Fibroblast of skin of left quadriceps (primary cell): ENCODE results near the gene TMEM131L.
"Not testable (repeated sequence)": the region's sequence is repeated elsewhere in the genome, so short reads cannot be mapped to it uniquely, and the experiment has no call there.

Experiments used
- DNase-seq, 2 experiments: peaks; one replicate each; pipeline ENCODE4 v3.0.0-alpha.2; 2013; ENCODE audit warnings: low read depth in 2 of 2

The TMEM131L gene, protein sequence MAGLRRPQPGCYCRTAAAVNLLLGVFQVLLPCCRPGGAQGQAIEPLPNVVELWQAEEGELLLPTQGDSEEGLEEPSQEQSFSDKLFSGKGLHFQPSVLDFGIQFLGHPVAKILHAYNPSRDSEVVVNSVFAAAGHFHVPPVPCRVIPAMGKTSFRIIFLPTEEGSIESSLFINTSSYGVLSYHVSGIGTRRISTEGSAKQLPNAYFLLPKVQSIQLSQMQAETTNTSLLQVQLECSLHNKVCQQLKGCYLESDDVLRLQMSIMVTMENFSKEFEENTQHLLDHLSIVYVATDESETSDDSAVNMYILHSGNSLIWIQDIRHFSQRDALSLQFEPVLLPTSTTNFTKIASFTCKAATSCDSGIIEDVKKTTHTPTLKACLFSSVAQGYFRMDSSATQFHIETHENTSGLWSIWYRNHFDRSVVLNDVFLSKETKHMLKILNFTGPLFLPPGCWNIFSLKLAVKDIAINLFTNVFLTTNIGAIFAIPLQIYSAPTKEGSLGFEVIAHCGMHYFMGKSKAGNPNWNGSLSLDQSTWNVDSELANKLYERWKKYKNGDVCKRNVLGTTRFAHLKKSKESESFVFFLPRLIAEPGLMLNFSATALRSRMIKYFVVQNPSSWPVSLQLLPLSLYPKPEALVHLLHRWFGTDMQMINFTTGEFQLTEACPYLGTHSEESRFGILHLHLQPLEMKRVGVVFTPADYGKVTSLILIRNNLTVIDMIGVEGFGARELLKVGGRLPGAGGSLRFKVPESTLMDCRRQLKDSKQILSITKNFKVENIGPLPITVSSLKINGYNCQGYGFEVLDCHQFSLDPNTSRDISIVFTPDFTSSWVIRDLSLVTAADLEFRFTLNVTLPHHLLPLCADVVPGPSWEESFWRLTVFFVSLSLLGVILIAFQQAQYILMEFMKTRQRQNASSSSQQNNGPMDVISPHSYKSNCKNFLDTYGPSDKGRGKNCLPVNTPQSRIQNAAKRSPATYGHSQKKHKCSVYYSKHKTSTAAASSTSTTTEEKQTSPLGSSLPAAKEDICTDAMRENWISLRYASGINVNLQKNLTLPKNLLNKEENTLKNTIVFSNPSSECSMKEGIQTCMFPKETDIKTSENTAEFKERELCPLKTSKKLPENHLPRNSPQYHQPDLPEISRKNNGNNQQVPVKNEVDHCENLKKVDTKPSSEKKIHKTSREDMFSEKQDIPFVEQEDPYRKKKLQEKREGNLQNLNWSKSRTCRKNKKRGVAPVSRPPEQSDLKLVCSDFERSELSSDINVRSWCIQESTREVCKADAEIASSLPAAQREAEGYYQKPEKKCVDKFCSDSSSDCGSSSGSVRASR (N-terminal part only)

GRCh38 chr4:153466081-153466948 is at the start of gene TMEM131L:
TSS of gene TMEM131L (plus strand) at chr4:153466360. CDS start at chr4:153466398, 38 bp downstream.
- peak in 1 of 2 experiments; percentile 33 for DNase-seq

DNA sequence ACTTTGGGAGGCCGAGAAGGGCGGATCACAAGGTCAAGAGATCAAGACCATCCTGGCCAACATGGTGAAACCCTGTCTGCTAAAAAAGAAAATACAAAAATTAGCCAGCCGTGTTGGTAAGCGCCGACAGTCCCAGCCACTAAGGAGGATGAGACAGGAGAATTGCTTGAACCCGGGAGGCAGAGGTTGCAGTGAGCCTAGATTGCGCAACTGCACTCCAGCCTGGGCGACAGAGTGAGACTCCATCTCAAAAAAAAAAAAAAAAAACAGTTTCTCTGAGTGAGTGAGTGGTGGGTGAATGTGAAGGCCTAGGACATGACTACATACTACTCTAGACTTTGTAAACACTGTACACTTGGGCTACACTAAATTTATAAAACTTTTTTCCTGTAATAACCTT is 49.7 kb upstream of the TMEM131L start:
- DNase-seq, result not testable (repeated sequence)

DNA sequence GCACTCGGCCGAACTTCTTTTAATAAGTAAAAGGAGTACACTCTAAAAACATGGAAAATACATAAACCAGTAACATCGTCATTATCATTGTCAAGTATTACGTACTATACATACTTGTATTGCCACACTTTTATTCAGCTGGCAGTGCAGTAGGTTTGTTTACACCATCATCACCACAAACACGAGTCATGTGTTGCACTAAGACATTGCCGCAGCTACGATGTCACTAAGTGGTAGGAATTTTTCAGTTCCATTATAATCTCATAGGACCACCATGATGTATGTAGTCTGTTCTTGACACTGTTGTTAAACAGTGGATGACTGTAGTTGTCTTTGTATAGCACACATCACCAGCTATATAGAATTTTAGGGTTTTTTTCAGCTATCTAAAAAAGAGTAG is 48.0 kb upstream of the TMEM131L start:
- DNase-seq, result no peak

DNA sequence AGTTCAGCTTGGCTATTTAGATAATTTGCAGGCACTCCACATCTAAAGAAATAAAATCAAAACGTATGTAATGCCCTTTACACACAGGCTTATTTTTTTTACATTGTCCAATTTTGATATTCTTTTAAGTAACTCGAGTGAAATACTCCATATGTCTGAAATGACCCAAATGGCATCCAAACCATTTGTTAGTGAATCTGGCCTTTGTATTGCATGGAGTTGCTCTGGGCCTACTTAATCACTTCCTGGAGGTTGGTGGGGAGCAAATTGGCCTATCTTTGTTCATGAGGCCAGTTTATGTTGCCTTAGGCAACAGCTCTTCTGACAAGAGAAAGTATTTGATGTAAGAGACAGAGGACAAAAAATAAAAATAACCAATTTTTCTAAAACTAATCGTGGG is 47.6 kb upstream of the TMEM131L start:
- DNase-seq, result no peak

DNA sequence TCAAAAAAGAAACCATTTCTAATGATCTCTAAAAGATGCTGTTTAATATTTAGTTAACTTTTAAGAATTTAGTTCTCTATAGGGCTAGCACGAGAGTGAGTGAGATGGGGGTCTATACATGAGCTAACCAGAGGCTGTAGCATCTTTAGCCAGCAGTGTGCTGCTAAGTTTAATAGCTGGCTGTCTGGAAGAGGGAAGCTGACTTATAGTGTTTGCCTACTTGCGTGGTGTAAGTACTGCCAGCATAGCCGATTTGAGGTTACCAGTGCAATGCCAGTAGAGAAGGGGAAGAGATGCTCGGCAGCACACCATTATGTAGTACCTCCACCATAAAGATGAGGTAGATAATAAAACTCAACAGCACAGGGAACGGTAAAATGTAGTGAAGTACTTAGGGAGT is 47.1 kb upstream of the TMEM131L start:
- no peak for DNase-seq

GRCh38 chr4:153419673-153420278 is 46.4 kb upstream of the TMEM131L start:
- no peak for DNase-seq

- DNase-seq, result no peak
Measured at GRCh38 chr4:153420361-153420760, 45.8 kb upstream of the TMEM131L start.

DNA sequence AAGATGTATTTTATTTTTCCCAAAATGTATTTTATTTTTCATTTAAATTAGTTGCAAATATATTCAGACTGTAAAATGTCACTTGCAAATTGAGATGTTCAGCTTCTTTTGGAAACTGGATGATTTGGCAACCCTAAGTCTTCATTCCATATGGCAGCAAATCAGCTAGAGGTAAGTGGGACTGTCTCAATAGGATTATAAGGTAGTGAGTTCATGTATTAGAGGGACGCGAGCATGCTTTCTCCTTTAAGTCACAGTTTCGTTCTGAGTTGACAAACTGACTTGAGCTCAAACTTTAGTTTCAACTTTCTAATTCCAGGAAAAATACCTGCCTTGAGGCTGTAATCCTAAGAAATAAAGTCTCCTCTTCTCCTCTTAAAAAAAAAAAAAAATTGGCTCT is 44.2 kb upstream of the TMEM131L start:
- no peak for DNase-seq

DNA sequence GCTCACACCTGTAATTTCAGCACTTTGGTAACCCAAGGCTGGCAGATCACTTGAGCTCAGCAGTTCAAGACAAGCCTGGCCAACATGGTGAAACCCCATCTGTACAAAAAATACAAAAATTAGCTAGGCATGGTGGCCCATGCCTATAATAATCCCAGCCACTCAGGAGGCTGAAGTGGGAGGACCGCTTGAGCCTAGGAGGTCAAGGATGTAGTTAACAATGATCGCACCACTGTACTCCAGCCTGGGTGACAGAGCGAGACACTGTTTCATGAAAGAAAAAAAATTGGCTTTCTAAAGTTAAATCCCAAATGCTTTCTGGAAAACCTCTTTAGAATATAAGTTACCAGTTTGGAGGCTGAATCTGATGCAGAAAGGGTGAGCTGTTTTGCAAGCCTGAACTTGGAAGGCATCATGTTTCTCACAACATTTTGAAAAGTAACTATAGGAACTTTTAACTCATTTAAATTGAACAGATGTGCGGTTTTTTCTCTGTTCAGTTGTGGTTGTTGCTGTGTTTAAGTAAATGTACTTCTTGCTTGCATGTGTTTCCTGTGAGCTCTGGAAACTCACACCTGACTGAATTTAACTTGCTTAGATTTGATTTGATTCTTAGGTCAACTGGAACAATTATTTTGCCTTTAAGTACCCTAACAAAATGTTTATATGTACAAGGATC is 39.8 kb upstream of the TMEM131L start:
- DNase-seq, result no peak

DNA sequence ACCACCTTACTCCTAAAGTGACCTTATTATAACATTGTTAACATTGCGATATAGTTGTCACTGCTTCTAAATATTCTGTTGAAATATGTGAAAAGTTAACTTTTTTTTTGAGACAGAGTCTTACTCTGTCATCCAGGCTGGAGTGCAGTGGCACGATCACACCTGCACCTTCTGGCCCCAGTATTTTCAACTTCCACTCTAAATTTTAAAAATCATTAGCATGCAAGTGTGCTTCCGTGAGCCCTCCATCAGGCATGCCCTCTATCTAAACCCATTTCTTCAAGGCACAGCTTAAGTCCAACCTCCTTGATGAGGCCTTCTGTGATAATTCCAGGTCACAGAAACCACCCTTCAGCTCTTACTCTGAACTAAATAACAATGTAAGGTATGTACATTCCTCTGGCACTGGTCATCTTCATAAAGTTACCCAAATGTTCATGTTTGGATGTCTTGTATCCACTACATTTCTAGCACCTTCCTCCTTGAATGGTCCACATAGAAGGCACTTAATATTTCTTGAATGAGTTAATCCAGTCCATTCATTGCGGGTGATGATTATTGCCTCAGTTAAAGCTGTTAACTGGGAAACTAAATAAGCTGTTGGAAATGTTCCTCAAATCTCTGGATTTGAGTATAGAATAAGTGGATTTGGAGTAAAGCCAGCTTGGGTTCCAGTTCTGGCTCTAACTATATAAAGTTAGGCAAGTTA is 38.6 kb upstream of the TMEM131L start:
- peak in 1 of 2 experiments; percentile 60 for DNase-seq

DNA sequence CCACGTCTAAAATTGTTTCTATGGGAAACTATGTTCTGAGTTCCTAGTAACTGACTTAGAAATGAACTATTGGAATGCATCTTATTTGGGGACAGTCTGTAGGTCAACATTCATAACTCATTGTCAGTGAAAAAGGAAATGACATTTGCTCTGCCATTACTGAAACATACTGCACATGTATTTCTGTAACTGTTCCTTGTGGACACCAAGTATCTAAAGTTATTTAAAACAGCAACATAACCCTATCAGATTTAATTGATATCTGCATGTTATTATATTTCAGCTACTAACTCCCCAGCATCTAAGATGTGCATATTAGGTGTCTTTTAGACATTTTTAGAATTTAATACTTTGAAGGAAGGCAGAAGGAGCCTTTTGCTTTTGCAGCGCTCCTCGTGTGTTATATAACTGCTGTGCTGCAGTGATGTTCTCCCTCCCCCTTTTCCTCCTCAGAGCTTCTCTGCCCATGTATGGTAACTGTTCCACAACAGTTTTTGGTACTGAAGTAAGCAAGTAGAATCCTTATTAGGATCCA is 37.2 kb upstream of the TMEM131L start:
- no peak for DNase-seq

- DNase-seq, result peak; percentile 69 to 70
Measured at GRCh38 chr4:153432965-153433753, 33.0 kb upstream of the TMEM131L start.

DNA sequence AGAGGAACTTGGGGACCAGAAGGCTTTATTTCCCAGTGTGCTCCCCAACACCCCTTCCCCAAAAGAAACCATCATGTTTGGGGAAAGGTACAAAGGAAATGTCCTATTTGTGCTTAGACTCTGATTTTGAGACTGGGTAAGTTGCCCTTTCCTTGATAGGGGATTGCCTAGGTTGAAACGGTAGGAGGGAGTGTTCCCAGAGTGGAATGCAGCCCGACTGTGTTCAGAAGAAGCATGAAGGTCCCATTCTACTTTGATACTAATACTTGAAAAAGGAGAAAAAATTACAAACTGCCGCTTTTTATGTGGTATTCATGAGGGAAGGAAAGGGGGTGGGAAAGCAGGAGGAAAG is 32.4 kb upstream of the TMEM131L start:
- DNase-seq, result no peak

GRCh38 chr4:153434190-153434589 is 32.0 kb upstream of the TMEM131L start:
- DNase-seq, result no peak

DNA sequence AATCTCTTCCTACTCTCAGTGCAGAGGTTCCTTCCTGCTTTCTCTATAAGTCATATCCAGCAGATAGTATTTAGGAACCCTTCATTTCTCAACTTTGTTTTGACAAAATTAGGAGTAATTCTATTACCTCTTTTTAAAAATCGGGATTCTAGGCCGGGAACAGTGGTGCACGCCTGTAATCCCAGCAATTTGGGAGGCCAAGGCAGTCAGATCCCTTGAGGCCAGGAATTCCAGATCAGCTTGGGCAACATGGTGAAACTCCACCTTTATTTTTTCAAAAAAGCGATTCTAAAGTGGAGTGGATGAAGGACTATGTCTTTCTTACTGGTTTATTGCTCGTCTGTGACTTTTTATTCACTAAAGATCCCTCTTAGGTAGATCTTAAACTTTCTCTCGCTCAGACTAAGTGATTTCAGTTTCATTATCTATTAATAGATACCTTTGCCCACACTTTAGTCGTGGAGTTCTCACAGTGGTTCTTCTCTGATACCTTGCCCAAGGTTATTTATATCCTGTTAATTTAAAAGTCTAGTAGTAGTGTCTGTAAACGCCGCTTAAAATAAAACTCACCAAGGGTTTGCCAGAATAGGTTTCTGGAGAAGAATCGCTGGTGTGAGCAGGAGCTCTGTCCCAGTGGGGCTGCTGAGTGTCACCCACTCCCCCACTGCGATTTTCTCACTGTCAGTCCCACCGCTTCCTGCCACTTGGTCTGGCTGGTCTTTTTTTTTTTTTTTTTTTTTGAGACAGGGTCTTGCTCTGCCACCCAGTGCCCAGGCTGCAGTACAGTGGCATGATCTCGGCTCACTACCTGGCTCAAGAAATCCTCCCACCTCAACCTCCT is 27.0 kb upstream of the TMEM131L start:
- no peak for DNase-seq

GRCh38 chr4:153439831-153440230 is 26.3 kb upstream of the TMEM131L start:
- no peak for DNase-seq

DNA sequence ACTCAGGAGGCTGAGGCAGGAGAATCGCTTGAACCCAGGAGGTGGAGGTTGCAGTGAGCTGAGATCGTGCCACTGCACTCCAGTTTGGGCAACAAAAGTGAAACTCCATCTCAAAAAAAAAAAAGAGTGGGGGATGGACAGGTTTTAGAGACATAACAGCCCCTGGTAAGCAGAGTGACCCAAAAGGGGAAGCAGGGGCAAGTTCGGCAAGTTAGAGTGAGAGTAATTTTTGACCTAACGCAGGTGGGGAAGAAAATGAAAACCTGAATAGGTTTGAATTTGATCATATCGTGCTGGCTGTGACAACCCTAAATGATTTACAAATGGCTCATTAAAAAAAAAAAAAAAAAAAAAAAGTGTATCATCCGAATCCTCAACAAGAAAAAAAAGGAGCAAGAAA is 25.7 kb upstream of the TMEM131L start:
- no peak for DNase-seq
